Measurements from ENCODE around the gene RASA3.

Gene RASA3

DNA sequence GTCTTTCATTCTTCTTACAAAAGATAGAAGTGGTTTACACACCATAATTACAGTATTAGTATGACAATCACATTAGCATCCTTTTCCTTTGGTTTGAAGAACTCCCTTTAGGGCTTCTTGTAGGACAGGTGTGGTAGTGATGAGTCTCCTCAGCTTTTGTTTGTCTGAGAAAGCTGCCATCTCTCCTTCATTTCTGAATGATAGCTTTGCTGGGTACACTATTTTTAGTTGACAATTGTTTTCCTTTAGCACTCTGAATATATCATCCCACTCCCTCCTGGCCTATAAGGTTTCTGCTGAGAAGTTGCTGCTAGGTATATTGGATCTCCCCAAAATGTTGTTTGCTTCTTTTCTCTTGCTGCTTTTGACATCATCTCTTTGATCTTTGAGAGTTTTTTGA is 39.3 kb downstream of the RASA3 start:
- TF ChIP-seq CTCF (IDR thresholded peaks at IDR 0.05; ENCODE audit: low read depth, low read length) = no peak
- H3K4me3 ChIP-seq (ENCODE audit: low read depth, low read length) = no peak overlapping the region

GRCh38 chr13:114092468-114092867 is 40.0 kb downstream of the RASA3 start:
- no peak overlapping the region for H3K4me3 ChIP-seq (ENCODE audit: low read depth, low read length)
- TF ChIP-seq CTCF (IDR thresholded peaks at IDR 0.05; ENCODE audit: low read depth, low read length) = no peak

DNA sequence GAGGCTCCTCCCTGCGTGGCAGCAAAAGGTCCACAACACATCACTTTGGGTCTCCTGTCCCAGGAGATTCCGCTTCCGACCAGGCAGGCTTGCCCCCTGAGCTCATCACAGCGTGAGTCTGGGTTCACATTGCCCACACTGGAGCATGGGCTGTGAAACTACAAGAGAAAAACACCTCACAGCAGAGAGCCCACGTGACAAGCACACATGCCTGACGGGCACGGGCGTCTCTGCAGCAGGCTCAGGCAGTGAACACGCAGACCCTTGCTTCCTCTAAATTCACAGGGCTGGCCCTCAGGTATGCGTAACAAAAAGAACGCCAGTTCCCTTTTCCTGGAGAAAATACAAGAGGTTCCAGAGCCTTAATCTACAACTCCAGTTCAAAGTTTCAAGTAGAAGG is 41.9 kb downstream of the RASA3 start:
- no peak overlapping the region for H3K4me3 ChIP-seq (ENCODE audit: low read depth, low read length)
- no peak for TF ChIP-seq CTCF (IDR thresholded peaks at IDR 0.05; ENCODE audit: low read depth, low read length)

DNA sequence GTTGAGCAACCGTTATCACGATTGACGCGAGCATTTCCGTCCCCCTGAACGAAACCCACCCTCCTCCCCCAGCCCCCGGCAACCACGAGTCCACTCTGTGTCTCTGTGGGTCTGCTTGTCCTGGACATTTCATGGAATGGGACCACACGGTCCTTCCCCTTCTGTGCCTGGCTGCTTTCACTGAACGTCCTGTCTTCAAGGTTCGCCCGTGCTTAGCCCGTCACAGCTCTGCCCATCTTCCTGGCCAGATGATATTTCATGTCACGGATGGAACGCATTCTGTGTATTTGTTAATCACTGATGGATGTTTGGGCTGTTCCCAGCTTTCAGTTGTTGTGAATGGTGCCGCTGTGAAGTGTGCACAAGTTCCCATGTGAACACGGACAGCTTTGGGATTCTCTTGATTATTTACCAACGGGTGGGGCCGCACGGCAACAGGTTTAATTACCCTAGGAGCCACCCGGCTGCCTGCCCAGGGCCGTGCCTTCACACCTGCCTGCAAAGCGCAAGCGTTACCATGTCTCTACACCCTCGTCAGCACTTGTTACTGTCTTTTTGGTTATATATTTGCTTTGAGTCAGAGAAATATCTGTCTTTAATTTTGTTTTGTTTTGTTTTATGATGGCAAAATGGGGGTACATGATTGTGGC is 42.5 kb downstream of the RASA3 start:
- no peak overlapping the region for H3K4me3 ChIP-seq (ENCODE audit: low read depth, low read length)
- TF ChIP-seq CTCF (IDR thresholded peaks at IDR 0.05; ENCODE audit: low read depth, low read length) = no peak

GRCh38 chr13:114089341-114089740 is 43.1 kb downstream of the RASA3 start:
- H3K4me3 ChIP-seq (ENCODE audit: low read depth, low read length) = no peak overlapping the region
- no peak for TF ChIP-seq CTCF (IDR thresholded peaks at IDR 0.05; ENCODE audit: low read depth, low read length)

DNA sequence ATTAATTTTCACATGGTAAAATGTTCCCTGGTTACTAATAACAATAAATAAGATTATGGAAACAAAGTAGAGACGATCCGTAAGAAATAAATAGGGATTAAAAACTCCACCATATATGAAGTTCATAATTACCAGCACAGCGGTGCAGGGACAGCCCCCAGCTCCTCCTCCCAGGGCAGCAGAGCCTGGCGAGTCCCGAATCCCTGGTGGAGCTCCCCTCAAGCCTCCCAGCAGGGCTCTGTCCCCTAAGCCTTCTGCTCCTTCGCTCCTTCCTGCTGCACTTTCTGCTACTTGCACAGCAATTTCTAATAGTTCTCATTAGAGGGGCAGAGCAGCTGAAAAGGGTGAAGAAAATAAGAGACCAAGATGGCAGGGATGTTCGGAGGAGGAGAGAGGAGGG is 43.6 kb downstream of the RASA3 start:
- TF ChIP-seq CTCF (IDR thresholded peaks at IDR 0.05; ENCODE audit: low read depth, low read length) = no peak
- no peak overlapping the region for H3K4me3 ChIP-seq (ENCODE audit: low read depth, low read length)

- no peak for TF ChIP-seq CTCF (IDR thresholded peaks at IDR 0.05; ENCODE audit: low read depth, low read length)
Measured at GRCh38 chr13:114088234-114088633, 44.2 kb downstream of the RASA3 start.

More at GRCh38 chr13:114088234-114088633, 44.2 kb downstream of the RASA3 start:
- no peak overlapping the region for H3K4me3 ChIP-seq (ENCODE audit: low read depth, low read length)
